A549 (cell line): Measurements from ENCODE around the gene SELENOT. TPM values are rescaled to one million over a fixed set of nuclear protein-coding genes. Genes with fewer than 3 reads are reported as not detected.
"Not testable (repeated sequence)": the region's sequence is repeated elsewhere in the genome, so short reads cannot be mapped to it uniquely, and the experiment has no call there.

Experiments
- ATAC-seq, 2 experiments: fragments of 200-7000 bp in 1 of 2; fragments of >200 bp in 1 of 2; cut with Nextera tagmentation in 1 of 2; cut with Tn5 transposase in 1 of 2; 3 replicates each; pipeline versions ENCODE4 v1.8.0 to v1.9.1; 2018 to 2020; ENCODE audit warnings: mild to moderate bottlenecking in 1 of 2, moderate library complexity in 1 of 2
- CTCF ChIA-PET: fragments of 300-600 bp; sonication (Branson Sonifier 250); formaldehyde crosslinking; extraction: SDS; loops from one replicate; lab custom pipeline; 2021; ENCODE audit warnings: antibody characterized with exemption, inconsistent platforms; lab: Yijun Ruan, JAX
- POLR2A ChIA-PET: fragments of 350-600 bp; formaldehyde crosslinking; extraction: SDS; loops from one replicate; lab custom pipeline; 2021; ENCODE audit warnings: antibody characterized with exemption, inconsistent platforms; lab: Yijun Ruan, JAX
- DNase-seq, 2 experiments: peaks; one replicate each; pipeline versions ENCODE4 v3.0.0 to v3.0.0-alpha.2; 2011 to 2016; ENCODE audit warnings: low read depth in 1 of 2, low spot score in 1 of 2
- FAIRE-seq: peaks from 2 replicates; lab custom pipeline; 2011; peaks lifted over from hg19 to GRCh38; lab: Jason Lieb, UNC
- H3K27ac ChIP-seq, 2 experiments: fragments of >200 bp; sonication (Bioruptor Twin); formaldehyde crosslinking; 3 replicates each; pipeline ENCODE4 v1.5.1; 2016 to 2017
- H3K4me1 ChIP-seq: fragments of >200 bp; sonication (Bioruptor Twin); formaldehyde crosslinking; 3 replicates; pipeline ENCODE4 v1.6.1; 2016
- H3K4me2 ChIP-seq: fragments of >200 bp; sonication (Bioruptor Twin); formaldehyde crosslinking; 3 replicates; pipeline ENCODE4 v1.6.1; 2016
- H3K4me3 ChIP-seq: fragments of >200 bp; sonication (Bioruptor Twin); formaldehyde crosslinking; 3 replicates; pipeline ENCODE4 v1.5.1; 2016
- H3K9me3 ChIP-seq: fragments of >200 bp; sonication (Bioruptor Twin); formaldehyde crosslinking; 3 replicates; pipeline ENCODE4 v1.6.1; 2016
- CHD4 ChIP-seq: fragments of 200-600 bp; sonication (generic); IDR thresholded peaks from 2 replicates; pipeline ENCODE4 v1.6.1; 2016; ENCODE audit warnings: antibody characterized with exemption, mild to moderate bottlenecking, borderline replicate concordance
- ESRRA ChIP-seq: fragments of 150-350 bp; IDR thresholded peaks from 2 replicates; pipeline ENCODE4 v1.6.1; 2014; ENCODE audit warnings: mild to moderate bottlenecking, low read length, borderline replicate concordance
- JUN ChIP-seq, 2 experiments: fragments of >200 bp; sonication (Bioruptor Twin); formaldehyde crosslinking; IDR thresholded peaks; 2 replicates in 1 of 2; 3 replicates in 1 of 2; pipeline ENCODE4 v1.6.1; 2016 to 2017
- JUNB ChIP-seq: fragments of >200 bp; sonication (Bioruptor Twin); formaldehyde crosslinking; IDR thresholded peaks from 2 replicates; pipeline ENCODE4 v1.6.1; 2016
- MAZ ChIP-seq: fragments of 150-350 bp; IDR thresholded peaks from 2 replicates; pipeline ENCODE4 v1.6.1; 2014; ENCODE audit warnings: antibody characterized with exemption, low read depth, low read length, borderline replicate concordance
- NR3C1 ChIP-seq: fragments of >200 bp; sonication (Bioruptor Twin); formaldehyde crosslinking; IDR thresholded peaks from 3 replicates; pipeline ENCODE4 v1.6.1; 2017
- PHF8 ChIP-seq: fragments of 200-600 bp; sonication (generic); IDR thresholded peaks from 2 replicates; pipeline ENCODE4 v1.6.1; 2016; ENCODE audit warnings: low read depth, mild to moderate bottlenecking, antibody characterized with exemption, moderate library complexity, borderline replicate concordance
- POLR2A ChIP-seq: IDR thresholded peaks from 2 replicates; pipeline ENCODE4 v1.6.1; 2012; ENCODE audit warnings: mild to moderate bottlenecking, low read length
- POLR2AphosphoS2 ChIP-seq: conservative IDR thresholded peaks from 2 replicates; pipeline ENCODE4 v1.6.1; 2012; ENCODE audit warnings: low read length, improper control_type of control experiment, inconsistent platforms
- RCOR1 ChIP-seq: fragments of 150-350 bp; IDR thresholded peaks from 2 replicates; pipeline ENCODE4 v1.6.1; 2014; ENCODE audit warnings: antibody characterized with exemption, low read length, low read depth
- SMC3 ChIP-seq: fragments of >200 bp; sonication (Bioruptor Twin); formaldehyde crosslinking; IDR thresholded peaks from 3 replicates; pipeline ENCODE4 v1.6.1; 2018; ENCODE audit warnings: inconsistent platforms
- TFCP2L1 ChIP-seq: fragments of 250-450 bp; sonication (Bioruptor Pico); IDR thresholded peaks from 2 replicates; pipeline ENCODE4 v1.5.0; 2021; ENCODE audit warnings: mild to moderate bottlenecking
- ZC3H11A ChIP-seq: fragments of 450-650 bp; IDR thresholded peaks from 2 replicates; pipeline ENCODE4 v1.6.1; 2014; ENCODE audit warnings: antibody characterized with exemption, mild to moderate bottlenecking
- ZFP36 ChIP-seq: fragments of 450-650 bp; IDR thresholded peaks from 2 replicates; pipeline ENCODE4 v1.6.1; 2014; ENCODE audit warnings: borderline replicate concordance; ENCODE audit not compliant: partially characterized antibody
- ZNF302 ChIP-seq: fragments of 250-450 bp; sonication (Bioruptor Pico); IDR thresholded peaks from 2 replicates; pipeline ENCODE4 v1.9.0; 2021; ENCODE audit warnings: inconsistent platforms, mild to moderate bottlenecking, moderate library complexity
- WGBS: methylation state at CpG from one replicate; pipeline ENCODE4 v1.1.6; 2017; ENCODE audit errors: missing lambda C conversion rate; 5-methylcytosine and 5-hydroxymethylcytosine counted together
- polyA plus RNA-seq, 4 experiments: library from polyadenylated mRNA; depleted of rRNA in 3 of 4; stranded (reverse); fragments of >200 nt; fragmentation: RNase III in 1 of 4; extraction: RNeasy Plus Mini Kit Qiagen cat#74134 plus additional on column Dnase treatment in 1 of 4; gene quantifications; 2 replicates in 3 of 4; 3 replicates in 1 of 4; pipeline ENCODE4 v1.2.3, GENCODE V29; 2011 to 2017
- TF ChIP-seq, protein P1 (sequence below): fragments of >200 bp; sonication (Bioruptor Twin); formaldehyde crosslinking; IDR thresholded peaks from 3 replicates; pipeline ENCODE4 v1.5.1; 2016
- TF ChIP-seq, protein P2 (sequence below): fragments of 150-350 bp; IDR thresholded peaks from 2 replicates; pipeline ENCODE4 v1.6.1; 2014; ENCODE audit warnings: low read depth, mild to moderate bottlenecking, low read length
- TF ChIP-seq, protein P3 (sequence below): fragments of >200 bp; sonication (Bioruptor Twin); formaldehyde crosslinking; IDR thresholded peaks from 2 replicates; pipeline ENCODE4 v1.6.1; 2016
- TF ChIP-seq, protein P4 (sequence below): IDR thresholded peaks from 2 replicates; pipeline ENCODE4 v1.6.1; 2012
- TF ChIP-seq, protein P5 (sequence below): IDR thresholded peaks from 2 replicates; pipeline ENCODE4 v1.6.1; 2012; ENCODE audit warnings: low read depth, borderline replicate concordance

Gene SELENOT
- polyA plus RNA-seq, 2 of the 4 experiments (the other 2 are of a cell fraction) = 100 to 536 TPM

DNA sequence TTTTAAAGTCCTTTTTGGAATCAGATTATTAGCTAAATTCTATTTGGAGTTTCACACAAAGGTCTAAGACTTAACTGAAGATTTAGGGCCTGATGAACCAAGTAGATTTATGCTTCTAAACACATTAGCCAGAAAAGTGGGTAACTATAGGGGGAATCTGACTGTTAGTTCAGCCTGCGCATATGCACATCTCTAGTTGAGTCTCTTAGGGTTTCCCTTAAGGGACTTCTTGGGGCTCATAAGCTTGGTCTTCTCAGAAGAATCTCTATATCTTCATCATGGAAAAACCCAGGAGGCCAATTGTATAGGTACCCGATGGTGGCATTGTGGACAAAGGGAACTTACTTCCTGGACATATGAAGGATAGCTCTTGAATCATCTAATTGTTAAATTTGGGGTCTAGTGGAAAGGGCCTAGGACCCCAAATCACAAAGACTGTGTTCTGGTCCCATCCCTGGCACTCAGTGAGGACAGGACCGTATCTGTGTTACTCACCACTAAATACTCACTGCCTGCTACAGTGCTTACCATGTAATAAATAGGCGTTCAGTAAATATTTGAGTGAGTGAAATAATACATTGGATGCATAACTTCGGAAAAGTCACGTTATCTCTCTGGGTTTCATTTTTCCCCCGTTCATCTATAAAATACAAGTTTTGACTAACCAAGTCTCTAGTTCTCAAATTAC, 17.0 kb downstream of the SELENOT start:
- H3K4me3 ChIP-seq = no peak overlapping the region
- H3K4me2 ChIP-seq = no peak overlapping the region
- ChIA-PET CTCF (no interaction called here), POLR2A (no interaction called here)
- ATAC-seq = no peak
- peaks cover 10% of the 10 kb centered on the region; the same call in 2 of the 3 replicates for H3K4me1 ChIP-seq
- no peak for DNase-seq
- no peak for FAIRE-seq
- H3K27ac ChIP-seq = no peak overlapping the region
- H3K9me3 ChIP-seq = no peaks in the 10 kb centered on the region
- whole genome bisulfite sequencing = 86% methylated on average over 7 of the region's 7 CpGs
- TF ChIP-seq, protein P1, sequence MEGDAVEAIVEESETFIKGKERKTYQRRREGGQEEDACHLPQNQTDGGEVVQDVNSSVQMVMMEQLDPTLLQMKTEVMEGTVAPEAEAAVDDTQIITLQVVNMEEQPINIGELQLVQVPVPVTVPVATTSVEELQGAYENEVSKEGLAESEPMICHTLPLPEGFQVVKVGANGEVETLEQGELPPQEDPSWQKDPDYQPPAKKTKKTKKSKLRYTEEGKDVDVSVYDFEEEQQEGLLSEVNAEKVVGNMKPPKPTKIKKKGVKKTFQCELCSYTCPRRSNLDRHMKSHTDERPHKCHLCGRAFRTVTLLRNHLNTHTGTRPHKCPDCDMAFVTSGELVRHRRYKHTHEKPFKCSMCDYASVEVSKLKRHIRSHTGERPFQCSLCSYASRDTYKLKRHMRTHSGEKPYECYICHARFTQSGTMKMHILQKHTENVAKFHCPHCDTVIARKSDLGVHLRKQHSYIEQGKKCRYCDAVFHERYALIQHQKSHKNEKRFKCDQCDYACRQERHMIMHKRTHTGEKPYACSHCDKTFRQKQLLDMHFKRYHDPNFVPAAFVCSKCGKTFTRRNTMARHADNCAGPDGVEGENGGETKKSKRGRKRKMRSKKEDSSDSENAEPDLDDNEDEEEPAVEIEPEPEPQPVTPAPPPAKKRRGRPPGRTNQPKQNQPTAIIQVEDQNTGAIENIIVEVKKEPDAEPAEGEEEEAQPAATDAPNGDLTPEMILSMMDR = no peak
- TF ChIP-seq POLR2A (no peak), ZNF302 (no peak), RCOR1 (no peak), MAZ (no peak), CHD4 (no peak), POLR2AphosphoS2 (no peak), JUN (IDR thresholded peaks at IDR 0.05) (no peak), PHF8 (no peak), ZC3H11A (no peak)
- TF ChIP-seq, protein P2, sequence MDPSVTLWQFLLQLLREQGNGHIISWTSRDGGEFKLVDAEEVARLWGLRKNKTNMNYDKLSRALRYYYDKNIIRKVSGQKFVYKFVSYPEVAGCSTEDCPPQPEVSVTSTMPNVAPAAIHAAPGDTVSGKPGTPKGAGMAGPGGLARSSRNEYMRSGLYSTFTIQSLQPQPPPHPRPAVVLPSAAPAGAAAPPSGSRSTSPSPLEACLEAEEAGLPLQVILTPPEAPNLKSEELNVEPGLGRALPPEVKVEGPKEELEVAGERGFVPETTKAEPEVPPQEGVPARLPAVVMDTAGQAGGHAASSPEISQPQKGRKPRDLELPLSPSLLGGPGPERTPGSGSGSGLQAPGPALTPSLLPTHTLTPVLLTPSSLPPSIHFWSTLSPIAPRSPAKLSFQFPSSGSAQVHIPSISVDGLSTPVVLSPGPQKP = no peak
- TF ChIP-seq, protein P3, sequence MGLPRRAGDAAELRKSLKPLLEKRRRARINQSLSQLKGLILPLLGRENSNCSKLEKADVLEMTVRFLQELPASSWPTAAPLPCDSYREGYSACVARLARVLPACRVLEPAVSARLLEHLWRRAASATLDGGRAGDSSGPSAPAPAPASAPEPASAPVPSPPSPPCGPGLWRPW = no peak

DNA sequence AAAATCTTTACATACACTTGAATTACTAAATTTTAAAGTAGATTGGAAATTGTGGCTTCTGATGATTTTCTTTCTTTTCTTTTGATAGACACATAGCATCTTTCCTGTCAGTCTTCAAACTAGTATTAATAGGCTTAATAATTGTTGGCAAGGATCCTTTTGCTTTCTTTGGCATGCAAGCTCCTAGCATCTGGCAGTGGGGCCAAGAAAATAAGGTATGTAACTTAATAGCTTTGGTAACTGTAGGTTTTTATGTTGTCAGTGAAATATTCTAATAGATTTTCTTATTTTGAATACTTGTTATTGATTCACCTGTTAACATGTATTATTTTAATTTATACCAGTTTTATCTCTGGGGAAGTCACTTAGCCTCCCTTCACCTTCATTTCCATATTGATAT, 19.8 kb downstream of the SELENOT start:
- DNase-seq, H3K27ac ChIP-seq, H3K9me3 ChIP-seq, ATAC-seq, CTCF ChIA-PET, POLR2A ChIA-PET, H3K4me3 ChIP-seq, H3K4me2 ChIP-seq: not testable (repeated sequence)
- peak; percentile 83 for FAIRE-seq
- peaks cover 10% of the 10 kb centered on the region; the same call in 2 of the 3 replicates for H3K4me1 ChIP-seq

DNA sequence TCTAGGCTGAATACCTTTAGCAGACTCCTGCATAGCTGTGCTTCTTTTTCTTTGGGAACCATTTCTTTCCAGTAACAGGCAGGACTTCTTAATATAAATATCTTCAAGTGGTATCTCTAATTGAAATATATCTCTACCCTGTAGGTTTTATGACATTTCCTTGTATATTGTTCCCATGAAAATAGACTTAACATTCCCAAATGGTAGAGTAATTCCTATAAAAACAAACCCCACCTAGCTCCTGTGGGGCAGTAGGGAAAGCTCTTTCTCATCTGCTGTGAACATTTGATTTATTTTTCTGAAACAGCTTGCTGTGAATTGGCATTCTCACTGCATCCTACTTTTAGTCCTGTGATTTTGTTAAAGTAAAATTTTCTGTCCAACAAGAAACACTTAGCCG, 20.8 kb downstream of the SELENOT start:
- peak overlapping the region; percentile 11; the same call in 2 of the 3 replicates for H3K4me2 ChIP-seq
- TF ChIP-seq, protein P4, sequence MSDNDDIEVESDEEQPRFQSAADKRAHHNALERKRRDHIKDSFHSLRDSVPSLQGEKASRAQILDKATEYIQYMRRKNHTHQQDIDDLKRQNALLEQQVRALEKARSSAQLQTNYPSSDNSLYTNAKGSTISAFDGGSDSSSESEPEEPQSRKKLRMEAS = no peak
- TF ChIP-seq SMC3 = no peak
- ATAC-seq (no peak), DNase-seq (no peak), FAIRE-seq (no peak)
- POLR2A ChIA-PET = interaction anchor here (0.6 kb wide), 1 partner anchor 655 kb away, joined by 3 read pairs; no protein-coding TSS in a partner anchor
- WGBS = 93% methylated on average over 1 of the region's 1 CpG
- no peaks in the 10 kb centered on the region for H3K9me3 ChIP-seq
- no peak overlapping the region for H3K4me3 ChIP-seq
- H3K4me1 ChIP-seq = peaks cover 10% of the 10 kb centered on the region; the same call in 2 of the 3 replicates
- no peak overlapping the region for H3K27ac ChIP-seq
- CTCF ChIA-PET = no interaction called here

DNA sequence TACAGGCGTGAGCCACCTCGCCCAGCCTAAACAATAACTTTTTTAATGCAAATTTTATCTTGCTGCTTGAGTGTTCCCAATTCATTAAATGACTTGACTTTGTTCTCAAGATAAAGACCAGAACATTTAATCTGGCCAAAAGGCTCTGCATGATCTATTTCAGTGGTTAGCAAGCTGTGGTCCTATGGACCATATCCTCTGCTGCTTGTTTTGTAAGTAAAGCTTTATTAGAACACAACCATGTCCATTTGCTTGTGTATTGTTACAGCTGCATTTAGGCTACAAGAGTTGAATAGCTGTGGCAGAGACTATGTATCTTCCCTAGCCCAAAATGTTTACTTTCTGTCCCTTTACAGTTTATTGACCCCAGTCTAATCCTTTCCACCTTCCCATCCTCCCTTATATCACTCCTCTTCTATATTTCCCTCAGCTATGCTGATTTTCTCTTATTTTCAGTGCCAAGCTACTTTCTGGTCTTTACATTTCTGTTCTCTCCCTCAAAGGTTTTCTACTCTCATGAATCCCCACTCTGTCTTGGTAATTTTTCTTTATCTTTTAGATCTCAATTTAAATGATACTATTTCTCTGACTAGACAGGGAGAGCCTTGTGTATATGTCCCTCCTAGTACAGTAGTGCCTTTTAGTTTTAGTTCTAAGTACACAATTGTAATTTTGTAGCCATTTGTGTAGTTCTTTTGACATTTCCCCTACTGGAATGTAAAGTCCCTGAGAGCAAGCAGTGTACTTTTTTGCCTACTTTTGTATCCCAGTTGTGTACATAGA, 23.2 kb downstream of the SELENOT start:
- peaks cover 10% of the 10 kb centered on the region; the same call in 2 of the 3 replicates for H3K4me1 ChIP-seq
- H3K4me3 ChIP-seq = no peak overlapping the region
- POLR2A ChIA-PET = no interaction called here
- ATAC-seq (no peak), DNase-seq (no peak)
- no peak overlapping the region for H3K4me2 ChIP-seq
- TF ChIP-seq ESRRA (no peak), JUNB (no peak), ZFP36 (no peak), NR3C1 (no peak), TFCP2L1 (no peak)
- TF ChIP-seq, protein P5, sequence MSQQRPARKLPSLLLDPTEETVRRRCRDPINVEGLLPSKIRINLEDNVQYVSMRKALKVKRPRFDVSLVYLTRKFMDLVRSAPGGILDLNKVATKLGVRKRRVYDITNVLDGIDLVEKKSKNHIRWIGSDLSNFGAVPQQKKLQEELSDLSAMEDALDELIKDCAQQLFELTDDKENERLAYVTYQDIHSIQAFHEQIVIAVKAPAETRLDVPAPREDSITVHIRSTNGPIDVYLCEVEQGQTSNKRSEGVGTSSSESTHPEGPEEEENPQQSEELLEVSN = no peak
- TF ChIP-seq, all 56 proteins: peak for 0
- no peak for FAIRE-seq
- H3K27ac ChIP-seq = no peak overlapping the region
- 100% methylated on average over 2 of the region's 2 CpGs for WGBS
- CTCF ChIA-PET = no interaction called here
- H3K9me3 ChIP-seq = no peaks in the 10 kb centered on the region
